ENCODE measurements around the gene SWAP70.

The SWAP70 gene

DNA sequence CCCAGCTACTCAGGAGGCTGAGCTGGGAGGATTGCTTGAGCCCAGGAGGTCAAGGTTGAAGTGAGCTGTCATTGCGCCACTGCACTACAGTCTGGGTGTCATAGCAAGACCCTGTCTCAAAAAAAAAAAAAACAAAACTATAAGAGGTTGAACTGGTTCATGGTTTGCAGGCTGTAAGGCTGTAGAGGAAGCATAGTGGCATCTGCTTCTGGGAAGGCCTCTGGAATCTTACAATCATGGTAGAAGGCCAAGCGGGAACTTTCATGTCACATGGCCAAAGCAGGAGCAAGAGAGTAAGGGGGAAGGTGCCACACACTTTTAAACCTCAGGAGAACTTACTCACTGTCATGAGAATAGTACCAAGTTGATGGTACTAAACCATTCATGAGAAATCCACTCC is 109.6 kb downstream of the SWAP70 start:
- H3K36me3 ChIP-seq (ENCODE audit: insufficient read depth, low read length), result peaks cover 6% of the 10 kb centered on the region

DNA sequence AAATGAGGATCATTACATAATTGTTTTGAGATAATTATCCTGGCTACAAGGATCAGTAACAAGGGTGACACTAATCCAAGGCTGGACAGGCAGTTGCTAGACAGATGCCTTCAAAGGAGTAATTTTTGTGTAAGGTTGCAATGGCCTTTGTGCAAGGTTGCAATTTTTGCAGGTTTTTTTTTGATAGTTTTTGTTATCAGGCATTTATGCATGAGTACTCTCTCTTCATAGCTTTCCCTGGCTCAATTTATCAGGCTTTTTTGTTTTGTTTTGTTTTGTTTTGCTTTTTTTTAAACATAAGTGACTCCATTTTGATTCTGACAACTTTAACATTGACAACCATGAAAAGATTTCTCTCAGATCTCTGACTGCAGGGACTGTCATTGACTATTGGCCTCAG is 110.2 kb downstream of the SWAP70 start:
- Histone ChIP-seq H3K4me1 (ENCODE audit: insufficient read depth, low read length) (no peaks in the 10 kb centered on the region), H2AFZ (ENCODE audit: low read depth, low read length) (no peak overlapping the region), H3K4me3 (ENCODE audit: low read length) (no peak overlapping the region), H3K9me3 (ENCODE audit: low read length) (no peaks in the 10 kb centered on the region), H3K27me3 (ENCODE audit: insufficient read depth, low read length) (no peaks in the 10 kb centered on the region), H3K36me3 (ENCODE audit: insufficient read depth, low read length) (peaks cover 6% of the 10 kb centered on the region)

More for the DNA sequence above, 109.6 kb downstream of the SWAP70 start:
- H3K9me3 ChIP-seq (ENCODE audit: low read length), result no peaks in the 10 kb centered on the region
- H3K27me3 ChIP-seq (ENCODE audit: insufficient read depth, low read length), result no peaks in the 10 kb centered on the region
- no peak overlapping the region for H3K4me3 ChIP-seq (ENCODE audit: low read length)
- no peaks in the 10 kb centered on the region for H3K4me1 ChIP-seq (ENCODE audit: insufficient read depth, low read length)
- H2AFZ ChIP-seq (ENCODE audit: low read depth, low read length), result no peak overlapping the region

GRCh38 chr11:9774591-9775397 is 110.9 kb downstream of the SWAP70 start:
- peaks cover 13% of the 10 kb centered on the region for H3K36me3 ChIP-seq (ENCODE audit: insufficient read depth, low read length)
- H3K27me3 ChIP-seq (ENCODE audit: insufficient read depth, low read length), result no peaks in the 10 kb centered on the region
- no peak overlapping the region for H2AFZ ChIP-seq (ENCODE audit: low read depth, low read length)
- H3K4me1 ChIP-seq (ENCODE audit: insufficient read depth, low read length), result no peaks in the 10 kb centered on the region
- no peak overlapping the region for H3K4me3 ChIP-seq (ENCODE audit: low read length)
- no peaks in the 10 kb centered on the region for H3K9me3 ChIP-seq (ENCODE audit: low read length)

- Histone ChIP-seq H3K9me3 (ENCODE audit: low read length) (no peaks in the 10 kb centered on the region), H3K27me3 (ENCODE audit: insufficient read depth, low read length) (no peaks in the 10 kb centered on the region), H3K4me1 (ENCODE audit: insufficient read depth, low read length) (no peaks in the 10 kb centered on the region), H3K4me3 (ENCODE audit: low read length) (no peak overlapping the region), H3K36me3 (ENCODE audit: insufficient read depth, low read length) (peaks cover 19% of the 10 kb centered on the region), H2AFZ (ENCODE audit: low read depth, low read length) (no peak overlapping the region)
Measured at GRCh38 chr11:9775398-9775779, 111.5 kb downstream of the SWAP70 start.

- H3K4me1 ChIP-seq (ENCODE audit: insufficient read depth, low read length), result no peaks in the 10 kb centered on the region
- H2AFZ ChIP-seq (ENCODE audit: low read depth, low read length), result no peak overlapping the region
- peaks cover 25% of the 10 kb centered on the region for H3K36me3 ChIP-seq (ENCODE audit: insufficient read depth, low read length)
- no peak overlapping the region for H3K4me3 ChIP-seq (ENCODE audit: low read length)
- no peaks in the 10 kb centered on the region for H3K27me3 ChIP-seq (ENCODE audit: insufficient read depth, low read length)
- no peaks in the 10 kb centered on the region for H3K9me3 ChIP-seq (ENCODE audit: low read length)
Measured at GRCh38 chr11:9776203-9776602, 112.3 kb downstream of the SWAP70 start.

- Histone ChIP-seq H3K9me3 (ENCODE audit: low read length) (no peaks in the 10 kb centered on the region), H3K4me1 (ENCODE audit: insufficient read depth, low read length) (no peaks in the 10 kb centered on the region), H3K4me3 (ENCODE audit: low read length) (no peak overlapping the region), H3K27me3 (ENCODE audit: insufficient read depth, low read length) (no peaks in the 10 kb centered on the region), H2AFZ (ENCODE audit: low read depth, low read length) (no peak overlapping the region), H3K36me3 (ENCODE audit: insufficient read depth, low read length) (peaks cover 31% of the 10 kb centered on the region)
Measured at GRCh38 chr11:9777066-9777465, 113.2 kb downstream of the SWAP70 start.

- Histone ChIP-seq H3K9me3 (ENCODE audit: low read length) (no peaks in the 10 kb centered on the region), H3K4me3 (ENCODE audit: low read length) (no peak overlapping the region), H2AFZ (ENCODE audit: low read depth, low read length) (no peak overlapping the region), H3K36me3 (ENCODE audit: insufficient read depth, low read length) (peaks cover 31% of the 10 kb centered on the region), H3K27me3 (ENCODE audit: insufficient read depth, low read length) (no peaks in the 10 kb centered on the region), H3K4me1 (ENCODE audit: insufficient read depth, low read length) (no peaks in the 10 kb centered on the region)
Measured at GRCh38 chr11:9777525-9777924, 113.6 kb downstream of the SWAP70 start.

DNA sequence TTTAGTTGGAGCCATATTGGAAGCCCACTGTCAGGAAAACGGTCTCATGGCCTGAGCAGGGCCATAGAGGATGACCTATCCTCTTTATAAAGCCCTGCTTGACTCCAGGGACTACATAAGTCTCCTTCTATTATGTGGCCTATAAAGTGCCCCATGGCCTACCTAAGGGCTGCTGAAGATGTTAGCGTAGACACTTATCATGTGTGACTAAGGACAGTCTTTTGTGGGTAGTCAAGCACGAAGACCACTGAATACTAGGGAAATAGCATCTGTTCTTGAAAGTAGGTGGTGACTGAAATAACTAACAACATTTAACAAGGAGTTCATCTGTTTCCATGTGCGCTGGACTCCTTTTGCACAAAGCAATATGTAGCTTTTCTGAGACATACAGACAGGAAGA is 117.1 kb downstream of the SWAP70 start:
- Histone ChIP-seq H3K4me3 (ENCODE audit: low read length) (no peak overlapping the region), H3K36me3 (ENCODE audit: insufficient read depth, low read length) (peaks cover 48% of the 10 kb centered on the region), H3K4me1 (ENCODE audit: insufficient read depth, low read length) (no peaks in the 10 kb centered on the region)

DNA sequence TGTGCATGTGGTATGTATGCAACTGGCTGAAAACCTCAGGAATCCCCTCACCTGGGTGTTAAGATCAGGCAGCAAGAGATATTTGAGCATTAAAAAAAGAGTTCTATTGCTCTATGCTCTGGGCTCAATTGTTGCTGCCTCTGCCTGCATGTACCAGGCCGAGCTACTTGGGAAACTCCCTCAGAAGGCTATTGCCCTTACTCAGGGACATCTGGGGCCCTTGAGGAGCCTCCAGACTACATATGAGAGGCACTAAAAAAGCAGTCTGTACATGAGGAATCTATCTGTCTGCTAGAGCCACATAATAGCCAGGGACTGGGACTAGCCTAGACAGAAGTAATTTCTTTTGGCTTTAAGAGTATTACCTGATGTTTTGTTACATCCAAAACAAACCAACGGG is 120.1 kb downstream of the SWAP70 start:
- Histone ChIP-seq H3K4me1 (ENCODE audit: insufficient read depth, low read length) (no peaks in the 10 kb centered on the region), H3K9me3 (ENCODE audit: low read length) (no peaks in the 10 kb centered on the region), H3K27me3 (ENCODE audit: insufficient read depth, low read length) (no peaks in the 10 kb centered on the region), H3K36me3 (ENCODE audit: insufficient read depth, low read length) (peaks cover 64% of the 10 kb centered on the region), H3K4me3 (ENCODE audit: low read length) (no peak overlapping the region), H2AFZ (ENCODE audit: low read depth, low read length) (no peak overlapping the region)

More for the DNA sequence above, 117.1 kb downstream of the SWAP70 start:
- Histone ChIP-seq H3K9me3 (ENCODE audit: low read length) (no peaks in the 10 kb centered on the region), H3K27me3 (ENCODE audit: insufficient read depth, low read length) (no peaks in the 10 kb centered on the region), H2AFZ (ENCODE audit: low read depth, low read length) (no peak overlapping the region)

- no peak overlapping the region for H2AFZ ChIP-seq (ENCODE audit: low read depth, low read length)
- H3K4me3 ChIP-seq (ENCODE audit: low read length), result no peak overlapping the region
- no peaks in the 10 kb centered on the region for H3K27me3 ChIP-seq (ENCODE audit: insufficient read depth, low read length)
- H3K4me1 ChIP-seq (ENCODE audit: insufficient read depth, low read length), result no peaks in the 10 kb centered on the region
- peaks cover 65% of the 10 kb centered on the region for H3K36me3 ChIP-seq (ENCODE audit: insufficient read depth, low read length)
- H3K9me3 ChIP-seq (ENCODE audit: low read length), result no peaks in the 10 kb centered on the region
Measured at GRCh38 chr11:9784602-9785315, 120.9 kb downstream of the SWAP70 start.

DNA sequence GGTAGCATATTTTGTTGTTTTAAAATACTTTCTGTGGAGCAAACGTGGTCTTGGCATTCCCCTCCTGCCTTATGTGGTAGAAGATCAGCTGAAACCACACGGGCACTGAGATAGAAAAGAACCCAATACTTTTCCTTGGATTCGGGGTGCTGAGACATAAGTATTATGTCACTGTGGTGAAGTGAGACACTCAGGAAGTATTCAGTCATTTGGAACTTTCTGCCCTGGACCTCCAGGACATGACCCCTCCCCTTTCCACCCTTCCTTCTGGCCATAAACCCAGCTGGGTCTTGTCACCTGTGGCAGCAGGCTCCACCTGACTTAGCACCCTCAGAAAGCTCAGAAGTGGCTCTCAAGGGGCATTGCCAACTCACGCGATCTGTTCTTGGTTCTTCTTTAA is 123.4 kb downstream of the SWAP70 start:
- Histone ChIP-seq H3K27me3 (ENCODE audit: insufficient read depth, low read length) (no peaks in the 10 kb centered on the region), H3K36me3 (ENCODE audit: insufficient read depth, low read length) (peaks cover 57% of the 10 kb centered on the region), H3K4me1 (ENCODE audit: insufficient read depth, low read length) (no peaks in the 10 kb centered on the region), H3K9me3 (ENCODE audit: low read length) (no peaks in the 10 kb centered on the region), H3K4me3 (ENCODE audit: low read length) (no peak overlapping the region), H2AFZ (ENCODE audit: low read depth, low read length) (no peak overlapping the region)

- Histone ChIP-seq H3K27me3 (ENCODE audit: insufficient read depth, low read length) (no peaks in the 10 kb centered on the region), H3K4me1 (ENCODE audit: insufficient read depth, low read length) (no peaks in the 10 kb centered on the region), H2AFZ (ENCODE audit: low read depth, low read length) (no peak overlapping the region), H3K36me3 (ENCODE audit: insufficient read depth, low read length) (peaks cover 54% of the 10 kb centered on the region), H3K4me3 (ENCODE audit: low read length) (no peak overlapping the region), H3K9me3 (ENCODE audit: low read length) (no peaks in the 10 kb centered on the region)
Measured at GRCh38 chr11:9787981-9788521, 124.2 kb downstream of the SWAP70 start.

- Histone ChIP-seq H3K4me1 (ENCODE audit: insufficient read depth, low read length) (no peaks in the 10 kb centered on the region), H3K27me3 (ENCODE audit: insufficient read depth, low read length) (no peaks in the 10 kb centered on the region), H3K9me3 (ENCODE audit: low read length) (no peaks in the 10 kb centered on the region), H2AFZ (ENCODE audit: low read depth, low read length) (no peak overlapping the region), H3K36me3 (ENCODE audit: insufficient read depth, low read length) (peaks cover 44% of the 10 kb centered on the region), H3K4me3 (ENCODE audit: low read length) (no peak overlapping the region)
Measured at GRCh38 chr11:9789910-9790309, 126.0 kb downstream of the SWAP70 start.

All from neuron (in vitro differentiated cells).